ENCODE results near the gene SLC1A6.

GRCh38 chr19:14971474-14971873, 8.2 kb downstream of the SLC1A6 start:
- TF ChIP-seq, protein P1, sequence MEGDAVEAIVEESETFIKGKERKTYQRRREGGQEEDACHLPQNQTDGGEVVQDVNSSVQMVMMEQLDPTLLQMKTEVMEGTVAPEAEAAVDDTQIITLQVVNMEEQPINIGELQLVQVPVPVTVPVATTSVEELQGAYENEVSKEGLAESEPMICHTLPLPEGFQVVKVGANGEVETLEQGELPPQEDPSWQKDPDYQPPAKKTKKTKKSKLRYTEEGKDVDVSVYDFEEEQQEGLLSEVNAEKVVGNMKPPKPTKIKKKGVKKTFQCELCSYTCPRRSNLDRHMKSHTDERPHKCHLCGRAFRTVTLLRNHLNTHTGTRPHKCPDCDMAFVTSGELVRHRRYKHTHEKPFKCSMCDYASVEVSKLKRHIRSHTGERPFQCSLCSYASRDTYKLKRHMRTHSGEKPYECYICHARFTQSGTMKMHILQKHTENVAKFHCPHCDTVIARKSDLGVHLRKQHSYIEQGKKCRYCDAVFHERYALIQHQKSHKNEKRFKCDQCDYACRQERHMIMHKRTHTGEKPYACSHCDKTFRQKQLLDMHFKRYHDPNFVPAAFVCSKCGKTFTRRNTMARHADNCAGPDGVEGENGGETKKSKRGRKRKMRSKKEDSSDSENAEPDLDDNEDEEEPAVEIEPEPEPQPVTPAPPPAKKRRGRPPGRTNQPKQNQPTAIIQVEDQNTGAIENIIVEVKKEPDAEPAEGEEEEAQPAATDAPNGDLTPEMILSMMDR (conservative IDR thresholded peaks at IDR 0.05) = no peak
- no peak for TF ChIP-seq ZFX (IDR thresholded peaks at IDR 0.05)
